ENCODE results near the gene OTOP3.

OTOP3 gene

DNA sequence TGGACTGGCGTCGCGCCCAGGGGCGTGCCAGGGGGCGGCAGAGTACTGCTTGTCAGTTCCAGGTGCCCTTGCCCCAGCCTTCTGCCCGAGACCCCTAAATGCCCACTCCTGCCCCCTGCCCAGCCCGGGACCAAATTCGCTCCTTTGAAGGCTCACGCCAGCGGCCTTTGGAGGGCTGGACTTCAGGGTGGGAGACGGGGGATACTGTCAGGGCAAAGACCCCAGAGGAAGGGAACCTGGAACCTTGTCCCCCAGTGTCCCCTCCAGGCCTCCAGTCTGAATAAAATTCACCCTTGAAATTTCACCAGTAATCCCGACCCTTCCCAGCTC, 737 bp downstream of the OTOP3 start:
- TF ChIP-seq, protein P1, sequence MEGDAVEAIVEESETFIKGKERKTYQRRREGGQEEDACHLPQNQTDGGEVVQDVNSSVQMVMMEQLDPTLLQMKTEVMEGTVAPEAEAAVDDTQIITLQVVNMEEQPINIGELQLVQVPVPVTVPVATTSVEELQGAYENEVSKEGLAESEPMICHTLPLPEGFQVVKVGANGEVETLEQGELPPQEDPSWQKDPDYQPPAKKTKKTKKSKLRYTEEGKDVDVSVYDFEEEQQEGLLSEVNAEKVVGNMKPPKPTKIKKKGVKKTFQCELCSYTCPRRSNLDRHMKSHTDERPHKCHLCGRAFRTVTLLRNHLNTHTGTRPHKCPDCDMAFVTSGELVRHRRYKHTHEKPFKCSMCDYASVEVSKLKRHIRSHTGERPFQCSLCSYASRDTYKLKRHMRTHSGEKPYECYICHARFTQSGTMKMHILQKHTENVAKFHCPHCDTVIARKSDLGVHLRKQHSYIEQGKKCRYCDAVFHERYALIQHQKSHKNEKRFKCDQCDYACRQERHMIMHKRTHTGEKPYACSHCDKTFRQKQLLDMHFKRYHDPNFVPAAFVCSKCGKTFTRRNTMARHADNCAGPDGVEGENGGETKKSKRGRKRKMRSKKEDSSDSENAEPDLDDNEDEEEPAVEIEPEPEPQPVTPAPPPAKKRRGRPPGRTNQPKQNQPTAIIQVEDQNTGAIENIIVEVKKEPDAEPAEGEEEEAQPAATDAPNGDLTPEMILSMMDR (IDR thresholded peaks at IDR 0.05; ENCODE audit: low read depth, low read length, missing control alignments): no peak
- no peak overlapping the region for H3K4me3 ChIP-seq (ENCODE audit: low read depth, low read length)
- no peak for DNase-seq (ENCODE audit: low read depth)

DNA sequence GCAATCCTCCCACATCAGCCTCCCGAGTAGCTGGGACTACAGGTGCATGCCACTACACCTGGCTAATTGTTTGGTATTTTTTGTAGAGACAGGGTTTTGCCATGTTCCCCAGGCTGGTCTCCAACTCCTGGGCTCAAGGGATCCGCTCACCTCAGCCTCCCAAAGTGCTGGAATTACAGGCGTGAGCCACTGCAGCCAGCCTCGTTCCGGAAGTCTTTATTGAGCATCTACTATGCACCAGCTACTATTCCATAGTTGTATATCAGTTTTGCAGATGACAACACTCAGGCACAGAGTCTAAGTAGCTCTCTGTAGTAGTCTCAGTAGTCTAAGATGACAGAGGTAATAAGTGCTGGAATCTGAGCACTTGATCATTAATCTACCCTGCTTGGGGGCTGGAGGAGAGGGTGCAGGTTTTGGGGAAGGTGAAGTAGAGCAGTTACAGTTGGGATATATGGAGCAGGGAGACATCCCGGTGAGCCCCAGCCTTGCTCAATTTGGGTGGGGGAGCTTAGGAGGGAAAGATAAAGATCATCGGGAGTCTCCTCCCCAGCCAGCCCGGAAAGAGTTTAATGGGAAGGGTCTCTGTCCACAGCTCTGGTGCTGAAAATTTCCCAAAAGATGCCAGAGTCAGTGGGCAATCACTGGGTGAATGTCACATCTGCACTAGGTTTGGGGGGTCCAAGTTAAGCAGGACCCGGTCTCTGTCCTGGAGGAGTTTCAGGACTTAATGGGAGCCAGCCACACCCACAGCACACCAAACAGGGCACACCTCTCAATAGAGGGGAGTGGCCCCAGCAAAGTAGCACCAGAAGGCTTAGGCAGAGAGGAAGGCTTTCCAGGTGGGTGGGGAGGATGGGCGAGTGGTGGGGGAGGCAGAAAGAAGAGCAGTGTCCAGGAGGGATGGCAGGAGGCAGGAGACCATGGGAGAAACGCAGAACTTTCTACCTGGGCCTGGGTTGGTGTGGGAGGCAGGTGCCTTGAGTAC, 1.7 kb downstream of the OTOP3 start:
- H3K4me3 ChIP-seq (ENCODE audit: low read depth, low read length): no peak overlapping the region
- TF ChIP-seq, protein P1 (IDR thresholded peaks at IDR 0.05; ENCODE audit: low read depth, low read length, missing control alignments): no peak
- no peak for DNase-seq (ENCODE audit: low read depth)

DNA sequence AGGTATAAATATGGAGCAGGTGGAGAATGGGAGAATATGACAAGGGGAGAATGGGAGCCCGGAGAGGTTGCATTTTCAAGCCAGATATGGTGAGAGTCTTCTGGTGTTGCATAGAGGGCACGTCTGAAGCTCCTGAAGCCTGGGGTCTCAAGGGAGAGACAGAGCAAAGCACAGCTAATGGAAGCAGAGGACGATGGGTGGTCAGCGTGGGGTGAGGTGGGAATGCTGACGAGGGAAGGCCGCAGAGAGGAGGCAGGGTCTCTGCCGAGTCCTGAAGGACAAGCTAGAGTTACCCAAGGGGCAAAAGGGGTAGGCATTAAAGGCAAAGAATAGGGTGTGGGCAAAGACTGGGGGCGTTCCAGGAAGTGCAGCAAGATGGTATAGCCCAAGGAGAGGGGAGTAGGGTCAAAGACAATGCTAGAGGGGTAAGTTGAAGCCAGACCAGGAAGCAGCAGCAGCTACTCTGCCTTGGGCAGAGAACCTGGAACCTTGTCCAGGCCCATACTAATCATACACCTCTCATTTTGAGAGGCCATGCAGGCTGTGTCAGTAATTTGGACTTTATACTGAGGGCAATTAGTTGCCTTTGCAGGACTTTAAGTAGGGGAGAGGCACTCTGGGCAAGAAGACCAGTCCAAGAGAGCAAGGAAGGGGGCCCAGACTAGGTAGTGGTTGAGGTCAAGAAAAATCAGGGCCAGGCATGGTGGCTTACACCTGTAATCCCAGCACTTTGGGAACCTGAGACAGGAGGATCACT, 2.7 kb downstream of the OTOP3 start:
- DNase-seq (ENCODE audit: low read depth): no peak
- H3K4me3 ChIP-seq (ENCODE audit: low read depth, low read length): no peak overlapping the region
- TF ChIP-seq, protein P1 (IDR thresholded peaks at IDR 0.05; ENCODE audit: low read depth, low read length, missing control alignments): no peak

DNA sequence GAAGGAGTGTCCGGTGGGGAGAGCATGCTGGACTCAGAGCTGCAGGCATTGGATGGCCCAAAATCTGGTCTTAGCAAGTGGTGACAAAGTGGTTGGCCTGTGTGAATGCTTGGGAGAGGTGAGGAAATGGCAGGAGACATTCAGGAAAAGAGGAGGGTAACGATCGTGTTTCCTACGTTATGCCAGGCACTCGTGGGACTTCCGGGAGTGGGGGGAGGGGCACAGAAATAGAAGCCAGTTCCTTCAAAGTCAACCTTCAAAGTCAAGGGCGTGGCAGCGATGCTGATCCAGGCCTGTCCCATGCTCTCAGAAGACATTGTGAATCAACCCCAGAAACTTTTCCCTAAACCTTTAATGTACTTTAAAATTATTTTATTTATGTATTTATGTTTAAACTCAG, 3.8 kb downstream of the OTOP3 start:
- no peak for DNase-seq (ENCODE audit: low read depth)
- TF ChIP-seq, protein P1 (IDR thresholded peaks at IDR 0.05; ENCODE audit: low read depth, low read length, missing control alignments): no peak
- H3K4me3 ChIP-seq (ENCODE audit: low read depth, low read length): no peak overlapping the region

DNA sequence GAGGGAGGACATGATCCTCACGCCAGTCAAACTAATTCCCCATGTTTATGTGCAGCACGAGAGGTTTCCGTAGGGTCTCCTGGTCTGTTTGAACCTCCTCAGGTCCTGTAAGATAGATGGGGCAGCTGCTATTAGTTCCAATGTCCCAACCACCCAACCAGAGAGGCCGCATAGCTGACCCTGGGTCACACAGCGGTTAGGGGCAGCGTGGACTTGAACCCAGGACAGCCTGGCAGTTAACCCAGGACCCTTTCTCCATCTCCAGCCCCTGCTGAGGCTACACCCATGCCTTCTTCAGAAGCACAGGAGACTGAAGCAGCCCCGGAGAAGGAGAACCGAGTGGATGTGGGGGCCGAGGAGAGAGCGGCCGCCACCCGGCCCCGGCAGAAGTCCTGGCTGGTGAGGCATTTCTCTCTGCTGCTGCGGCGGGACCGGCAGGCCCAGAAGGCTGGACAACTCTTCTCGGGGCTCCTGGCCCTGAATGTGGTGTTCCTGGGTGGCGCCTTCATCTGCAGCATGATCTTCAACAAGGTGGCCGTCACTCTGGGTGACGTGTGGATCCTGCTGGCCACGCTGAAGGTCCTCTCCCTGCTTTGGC, 5.5 kb downstream of the OTOP3 start:
- TF ChIP-seq, protein P1 (IDR thresholded peaks at IDR 0.05; ENCODE audit: low read depth, low read length, missing control alignments): no peak
- DNase-seq (ENCODE audit: low read depth): no peak

DNA sequence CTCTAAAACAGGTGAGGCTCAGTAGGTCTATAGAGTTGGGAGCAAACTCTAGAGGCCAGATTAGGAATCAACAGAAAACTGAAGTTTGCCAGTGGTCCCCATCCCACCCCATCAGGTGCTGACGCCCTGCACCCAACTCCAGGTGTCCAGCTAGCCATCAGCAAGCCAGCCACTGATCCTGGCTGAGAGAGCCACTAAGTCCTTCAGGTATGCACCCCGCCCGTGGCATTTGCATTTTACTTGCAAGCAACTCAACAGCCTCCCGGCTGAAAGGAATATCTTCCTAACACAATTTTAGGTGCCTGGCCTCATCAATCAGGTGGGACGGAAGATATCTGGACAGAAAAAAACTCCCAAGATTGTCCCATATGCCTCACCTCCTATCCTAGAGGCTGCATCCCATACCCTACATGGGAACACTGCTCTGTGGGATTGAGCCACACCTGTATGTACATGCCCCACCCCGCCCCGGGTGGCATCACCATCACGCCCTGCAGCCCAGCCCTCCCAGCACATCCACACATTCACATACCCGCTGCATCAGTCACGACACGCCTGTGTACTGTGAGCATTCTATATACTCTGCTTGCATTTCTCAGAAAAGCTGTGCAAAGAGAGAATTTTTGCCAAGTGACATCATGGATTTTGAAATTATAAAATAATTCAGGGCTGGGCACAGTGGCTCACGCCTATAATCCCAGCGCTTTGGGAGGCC, 8.3 kb downstream of the OTOP3 start:
- no peak overlapping the region for H3K4me3 ChIP-seq (ENCODE audit: low read depth, low read length)
- TF ChIP-seq, protein P1 (IDR thresholded peaks at IDR 0.05; ENCODE audit: low read depth, low read length, missing control alignments): no peak
- no peak for DNase-seq (ENCODE audit: low read depth)

More for the DNA sequence above, 5.5 kb downstream of the OTOP3 start:
- H3K4me3 ChIP-seq (ENCODE audit: low read depth, low read length): no peak overlapping the region

All from GM12864 (cell line).